Urinary bladder (tissue), 4 donors: ENCODE results near the gene STAU1. TPM values are rescaled to one million over a fixed set of nuclear protein-coding genes. Genes with fewer than 3 reads are reported as not detected.

Experiments
- DNase-seq: peaks from one replicate; pipeline ENCODE4 v3.0.0-alpha.2; 2015; ENCODE audit errors: extremely low spot score
- H3K27ac ChIP-seq: one replicate; pipeline ENCODE4 v1.5.1; 2013; ENCODE audit warnings: low read depth, mild to moderate bottlenecking, moderate library complexity
- H3K36me3 ChIP-seq: one replicate; pipeline ENCODE4 v1.6.1; 2013; ENCODE audit warnings: mild to moderate bottlenecking, moderate library complexity; ENCODE audit not compliant: insufficient read depth
- H3K4me1 ChIP-seq: one replicate; pipeline ENCODE4 v1.6.1; 2013; ENCODE audit warnings: mild to moderate bottlenecking, moderate library complexity; ENCODE audit not compliant: insufficient read depth
- H3K4me3 ChIP-seq: one replicate; pipeline ENCODE4 v1.5.1; 2013; ENCODE audit warnings: low read depth, low read length
- WGBS: extraction: QIAGEN DNeasy Blood & Tissue Kit; methylation state at CpG from one replicate; pipeline ENCODE4 v1.1.7; 2013; 5-methylcytosine and 5-hydroxymethylcytosine counted together
- polyA plus RNA-seq: library from polyadenylated mRNA; stranded (reverse); fragments of 200-250 nt; gene quantifications from one replicate; pipeline ENCODE4 v1.2.3, GENCODE V29; 2013
- total RNA-seq: library from RNA; depleted of rRNA; stranded (reverse); fragments of >200 nt; gene quantifications from one replicate; pipeline ENCODE4 v1.2.3, GENCODE V29; 2014
- donor health status: healthy with polysubstance abuse.
- donor health status: healthy.

Gene STAU1
- total and polyA plus RNA-seq, 2 donors = 46.4 to 61.0 TPM

DNA sequence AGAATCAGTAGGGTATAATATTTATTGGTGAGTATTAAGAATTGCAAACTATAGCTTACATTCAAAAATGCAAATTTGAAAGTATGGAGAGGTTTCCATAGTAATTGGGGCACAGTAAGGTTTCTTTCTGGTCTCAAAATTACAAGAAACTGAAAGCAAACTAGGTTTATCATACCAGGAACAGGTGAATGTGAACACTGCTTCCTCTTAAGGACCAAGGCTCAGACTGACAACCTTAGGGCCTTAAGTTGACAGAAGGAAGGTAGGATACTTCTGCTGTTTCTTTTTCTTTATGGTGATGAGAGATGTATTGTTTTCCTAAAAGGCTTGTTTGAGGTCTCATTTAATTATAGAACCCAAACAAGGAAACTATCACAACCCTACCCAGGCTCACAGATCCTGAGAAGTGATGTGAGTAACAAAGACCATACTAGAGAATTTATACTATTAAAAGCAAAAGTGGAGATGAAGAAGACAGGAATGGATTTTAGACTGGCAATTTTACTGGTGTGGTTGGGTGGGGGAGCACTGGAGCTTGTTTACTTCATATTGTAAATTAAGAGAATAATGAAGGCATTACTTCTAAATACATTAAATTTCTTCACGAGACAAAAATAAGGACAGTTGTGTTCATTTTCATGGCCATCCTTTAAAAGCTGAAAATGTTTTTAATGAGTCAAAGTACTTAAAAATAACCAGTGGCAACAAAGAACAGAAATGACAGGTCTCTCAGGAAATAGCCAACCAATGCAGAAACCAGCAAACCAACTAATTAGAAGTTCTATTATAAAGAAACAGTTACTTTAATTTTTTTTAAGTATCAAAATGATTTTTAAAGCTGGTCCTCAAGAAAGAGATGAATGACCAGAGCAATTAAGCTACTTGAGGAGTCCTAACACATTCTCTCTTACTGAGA, 21.3 kb downstream of the STAU1 start:
- 68% methylated on average over 1 of the region's 1 CpG for WGBS
- DNase-seq = no peak
- no peak overlapping the region for H3K27ac ChIP-seq

DNA sequence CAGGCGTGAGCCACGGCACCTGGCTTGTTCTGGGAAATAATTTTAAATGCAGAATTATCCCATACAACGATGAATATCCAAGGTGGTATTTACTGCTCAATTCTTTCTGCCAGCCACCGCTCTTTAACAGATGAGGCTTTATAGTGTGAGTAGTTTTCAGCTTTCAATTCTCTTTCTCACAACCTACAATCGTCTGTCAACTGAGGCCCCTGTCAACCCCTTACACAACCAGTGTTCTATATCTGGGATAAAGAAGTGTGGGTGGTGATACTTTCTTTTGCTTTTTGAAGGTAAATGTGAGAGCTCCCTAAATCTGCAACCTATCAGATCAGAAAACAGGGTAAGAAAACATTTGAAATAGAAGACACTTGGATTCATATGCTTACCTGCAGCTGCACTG, 22.5 kb downstream of the STAU1 start:
- H3K4me1 ChIP-seq = peaks cover 2% of the 10 kb centered on the region
- H3K27ac ChIP-seq = no peak overlapping the region
- H3K4me3 ChIP-seq = no peak overlapping the region
- 94% methylated on average over 5 of the region's 5 CpGs for WGBS
- no peak for DNase-seq
- no peaks in the 10 kb centered on the region for H3K36me3 ChIP-seq

More for the DNA sequence above, 21.3 kb downstream of the STAU1 start:
- Histone ChIP-seq H3K36me3 (no peaks in the 10 kb centered on the region), H3K4me3 (no peak overlapping the region), H3K4me1 (peaks cover 2% of the 10 kb centered on the region)

DNA sequence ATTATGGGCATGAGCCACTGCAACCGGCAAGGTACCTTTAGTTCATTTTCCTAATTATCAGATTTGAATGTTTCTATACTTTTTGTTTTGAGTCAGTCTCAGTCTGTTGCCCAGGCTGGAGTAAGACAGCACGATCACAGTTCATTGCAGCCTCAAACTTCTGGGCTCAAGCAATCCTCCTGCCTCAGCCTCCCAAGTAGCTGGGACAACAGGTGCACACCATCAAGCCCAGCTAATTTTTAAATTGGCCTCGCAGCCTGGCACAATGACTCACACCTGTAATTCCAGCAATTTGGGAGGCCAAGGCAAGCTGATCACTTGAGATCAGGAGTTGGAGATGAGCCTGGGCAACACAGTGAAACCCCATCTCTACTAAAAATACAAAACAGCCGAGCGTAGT, 24.4 kb downstream of the STAU1 start:
- H3K4me1 ChIP-seq = peaks cover 2% of the 10 kb centered on the region
- H3K36me3 ChIP-seq = no peaks in the 10 kb centered on the region
- no peak for DNase-seq
- 95% methylated on average over 5 of the region's 5 CpGs for WGBS
- no peak overlapping the region for H3K4me3 ChIP-seq
- H3K27ac ChIP-seq = no peak overlapping the region

DNA sequence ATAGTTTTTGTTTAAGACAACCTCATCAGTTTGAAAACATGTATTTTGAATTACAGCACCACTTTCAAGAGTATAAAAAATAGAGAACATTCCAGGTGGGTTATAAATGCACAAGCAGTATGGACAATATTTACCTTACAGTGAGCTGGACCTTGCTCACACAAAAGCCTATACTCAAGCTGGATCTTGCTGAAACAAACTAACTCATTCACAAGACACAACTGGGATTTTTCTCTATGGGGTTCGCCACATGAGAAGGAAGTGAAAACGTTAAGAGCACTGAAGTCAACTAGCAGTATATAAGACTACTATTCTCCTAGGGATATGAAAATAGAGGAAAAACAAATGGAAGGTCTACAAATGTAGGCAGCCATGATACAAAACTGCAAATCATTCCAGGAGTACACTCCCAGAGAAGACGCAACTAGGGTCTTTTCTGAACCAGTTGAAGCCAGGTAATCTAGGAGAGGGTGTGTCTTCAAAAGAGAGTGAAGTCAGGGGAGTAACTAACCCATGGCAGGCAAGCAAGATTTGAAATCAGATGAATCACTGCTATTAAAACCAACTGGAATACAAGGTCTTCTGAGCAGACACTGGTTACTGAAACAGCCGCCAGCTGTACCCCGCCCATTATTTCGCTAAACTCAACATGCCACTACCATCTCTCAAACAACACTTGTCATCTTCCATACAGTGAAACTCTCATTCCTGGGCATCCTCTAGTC, 26.5 kb downstream of the STAU1 start:
- peaks cover 2% of the 10 kb centered on the region for H3K4me1 ChIP-seq
- H3K27ac ChIP-seq = no peak overlapping the region
- no peaks in the 10 kb centered on the region for H3K36me3 ChIP-seq
- no peak for DNase-seq
- no peak overlapping the region for H3K4me3 ChIP-seq
- WGBS = 79% methylated on average over 6 of the region's 6 CpGs

DNA sequence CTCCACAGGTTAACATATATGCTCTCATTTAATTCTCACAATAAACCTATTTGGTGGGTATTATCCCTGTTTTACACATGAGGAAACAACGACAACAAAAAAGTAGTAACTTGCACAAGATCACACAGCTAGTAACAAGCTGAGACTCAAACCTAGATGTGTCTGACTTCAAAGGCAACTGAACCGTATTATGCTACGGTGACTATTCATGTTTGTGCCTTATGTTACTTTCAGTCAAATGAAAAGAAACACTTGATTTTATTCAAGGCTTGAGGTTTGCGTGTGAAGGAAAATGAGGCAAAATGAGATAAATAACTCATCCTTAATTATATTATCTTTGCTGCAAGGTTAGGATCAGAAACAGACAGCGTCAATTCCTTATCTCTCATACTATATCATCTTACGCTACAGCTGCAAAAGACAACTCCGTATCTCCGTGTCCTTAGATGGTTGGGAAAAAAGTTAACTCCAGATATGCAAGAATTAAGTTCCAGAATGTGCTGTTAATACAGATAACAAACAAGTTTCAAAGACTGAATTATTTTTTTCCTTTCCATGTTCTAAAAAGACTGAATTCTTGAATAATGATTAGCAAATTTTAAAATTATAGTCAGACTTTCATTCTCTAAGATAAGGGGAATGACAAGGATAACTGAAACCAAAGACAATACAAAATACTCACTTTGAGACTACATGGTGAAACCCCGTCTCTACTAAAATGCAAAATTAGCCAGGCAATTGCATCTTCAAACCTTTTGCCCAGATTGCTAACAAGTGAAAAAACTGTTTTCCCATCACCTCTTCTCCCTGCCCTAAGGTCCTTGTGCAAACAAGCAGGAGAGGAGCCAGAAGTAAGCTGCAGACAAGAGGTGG, 27.8 kb downstream of the STAU1 start:
- no peak for DNase-seq
- WGBS = 68% methylated on average over 9 of the region's 9 CpGs
- H3K27ac ChIP-seq = no peak overlapping the region
- H3K4me1 ChIP-seq = peaks cover 2% of the 10 kb centered on the region
- no peaks in the 10 kb centered on the region for H3K36me3 ChIP-seq
- no peak overlapping the region for H3K4me3 ChIP-seq

DNA sequence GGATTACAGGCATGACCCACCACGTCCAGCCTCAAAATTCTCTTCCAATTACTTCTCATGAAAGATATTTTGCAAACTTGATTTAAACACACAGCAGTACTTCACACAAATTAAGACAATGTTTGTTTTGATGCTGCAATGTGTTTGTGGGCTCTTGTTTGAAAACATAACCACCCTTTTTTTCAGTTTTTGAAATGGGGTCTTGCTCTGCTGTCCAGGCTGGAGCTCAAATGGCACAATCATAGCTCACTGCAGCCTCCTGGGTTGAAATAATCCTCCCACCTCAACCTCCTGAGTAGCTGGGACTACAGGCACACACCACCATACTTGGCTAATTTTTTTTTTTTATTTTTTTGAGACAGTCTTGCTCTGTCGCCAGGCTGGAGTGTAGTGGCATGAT, 31.0 kb downstream of the STAU1 start:
- no peak for DNase-seq
- 90% methylated on average over 2 of the region's 2 CpGs for WGBS
- Histone ChIP-seq H3K27ac (no peak overlapping the region), H3K4me1 (peaks cover 2% of the 10 kb centered on the region), H3K4me3 (no peak overlapping the region), H3K36me3 (no peaks in the 10 kb centered on the region)

DNA sequence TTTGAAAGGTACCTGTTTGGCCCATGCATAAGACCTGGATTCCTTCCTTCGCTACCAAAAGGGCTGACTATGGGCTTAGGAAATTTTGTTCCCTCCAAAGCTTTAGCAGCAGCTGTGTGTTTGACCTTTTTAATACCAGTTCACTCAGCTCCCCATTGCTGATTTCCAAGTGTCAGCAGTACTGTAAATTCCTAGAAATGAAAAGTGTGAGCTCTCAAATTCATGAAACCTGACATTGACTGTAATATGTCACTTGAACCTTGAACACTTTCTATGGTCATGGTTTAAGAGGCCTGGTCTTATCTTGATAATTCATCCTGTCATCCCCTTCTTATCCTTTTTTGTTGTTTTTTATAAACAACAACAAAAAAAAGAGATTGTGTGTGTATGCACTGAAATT, 31.7 kb downstream of the STAU1 start:
- 97% methylated on average over 1 of the region's 1 CpG for WGBS
- no peaks in the 10 kb centered on the region for H3K4me1 ChIP-seq
- no peak for DNase-seq
- no peaks in the 10 kb centered on the region for H3K36me3 ChIP-seq
- no peak overlapping the region for H3K27ac ChIP-seq
- no peak overlapping the region for H3K4me3 ChIP-seq

DNA sequence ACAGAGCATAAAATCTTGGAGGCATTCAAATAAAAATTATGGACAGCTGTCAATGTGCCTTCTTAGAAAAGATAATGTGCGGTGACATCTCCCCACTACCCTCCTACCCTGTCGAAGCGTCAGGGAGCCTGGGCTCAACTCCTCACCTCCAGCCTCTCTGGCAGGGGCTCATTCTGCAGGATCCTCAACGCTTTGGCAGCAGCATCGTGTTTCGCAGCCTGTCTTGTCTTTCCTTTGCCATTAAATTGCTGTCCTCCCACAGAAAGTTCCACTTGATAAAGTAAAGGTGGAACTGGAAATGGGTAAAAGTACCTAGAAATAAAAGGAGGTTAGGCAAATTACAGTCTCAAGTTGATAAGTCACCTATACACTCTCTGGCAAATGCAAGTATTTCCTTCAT, 36.7 kb downstream of the STAU1 start:
- Histone ChIP-seq H3K4me1 (no peaks in the 10 kb centered on the region), H3K4me3 (no peak overlapping the region), H3K36me3 (no peaks in the 10 kb centered on the region), H3K27ac (no peak overlapping the region)
- 78% methylated on average over 6 of the region's 6 CpGs for WGBS
- DNase-seq = no peak

DNA sequence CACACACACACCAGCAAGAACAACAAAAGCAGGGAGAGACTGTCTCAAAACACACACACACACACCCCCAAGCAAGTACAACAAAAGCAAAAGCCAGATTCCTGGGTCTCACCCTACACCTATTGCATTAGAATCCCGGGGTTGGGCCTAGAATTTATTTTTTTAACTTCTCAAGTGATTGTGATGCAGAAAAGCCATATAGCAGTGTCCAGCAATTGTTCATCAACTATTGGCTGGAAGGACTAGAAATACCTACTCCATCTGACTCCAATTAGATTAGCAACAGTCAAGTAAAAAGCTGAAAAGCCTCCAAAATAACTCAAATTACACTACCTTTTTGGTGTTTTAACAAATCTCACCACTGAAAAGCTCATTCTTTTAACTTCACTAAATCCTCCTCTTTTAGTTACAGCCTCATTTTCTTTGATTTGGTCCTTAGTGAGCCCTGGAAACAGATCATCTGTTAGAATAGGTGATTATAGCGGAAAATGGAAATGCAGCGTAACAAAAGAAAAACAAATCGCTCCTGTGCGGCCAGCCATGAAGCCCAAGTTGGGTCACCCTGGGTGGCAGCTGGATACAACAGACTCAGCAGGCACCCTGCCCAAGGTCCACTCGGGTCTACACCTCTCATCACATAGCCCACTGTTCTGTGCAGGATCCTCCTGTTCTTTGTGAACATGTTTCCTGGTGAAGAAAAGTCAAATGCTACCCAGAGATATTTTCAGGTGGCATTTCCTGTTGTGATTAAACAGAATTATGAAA, 38.7 kb downstream of the STAU1 start:
- DNase-seq = no peak
- Histone ChIP-seq H3K4me3 (no peak overlapping the region), H3K27ac (no peak overlapping the region), H3K36me3 (peaks cover 2% of the 10 kb centered on the region), H3K4me1 (no peaks in the 10 kb centered on the region)
- WGBS = 91% methylated on average over 6 of the region's 6 CpGs

DNA sequence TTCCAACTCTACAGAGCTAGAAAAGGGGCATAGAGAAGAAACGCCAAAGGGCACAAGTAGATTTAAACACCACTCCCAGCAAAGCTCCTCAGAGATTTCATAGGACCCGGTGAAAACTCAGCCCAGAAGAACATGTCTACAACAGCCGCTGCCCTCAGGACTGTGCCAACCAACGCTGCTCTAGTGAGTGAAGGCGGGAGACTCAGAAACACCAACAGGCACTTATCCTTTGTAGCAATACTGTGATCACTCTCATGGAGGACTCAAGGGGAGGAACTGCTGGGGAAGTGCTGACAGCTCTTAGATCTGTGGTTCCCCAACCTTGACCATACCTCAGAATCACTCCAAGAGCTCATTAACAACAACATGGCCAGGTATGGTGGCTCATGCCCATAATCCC, 39.5 kb downstream of the STAU1 start:
- Histone ChIP-seq H3K4me3 (no peak overlapping the region), H3K36me3 (peaks cover 4% of the 10 kb centered on the region), H3K27ac (no peak overlapping the region), H3K4me1 (no peaks in the 10 kb centered on the region)
- WGBS = 92% methylated on average over 5 of the region's 5 CpGs
- DNase-seq = no peak

DNA sequence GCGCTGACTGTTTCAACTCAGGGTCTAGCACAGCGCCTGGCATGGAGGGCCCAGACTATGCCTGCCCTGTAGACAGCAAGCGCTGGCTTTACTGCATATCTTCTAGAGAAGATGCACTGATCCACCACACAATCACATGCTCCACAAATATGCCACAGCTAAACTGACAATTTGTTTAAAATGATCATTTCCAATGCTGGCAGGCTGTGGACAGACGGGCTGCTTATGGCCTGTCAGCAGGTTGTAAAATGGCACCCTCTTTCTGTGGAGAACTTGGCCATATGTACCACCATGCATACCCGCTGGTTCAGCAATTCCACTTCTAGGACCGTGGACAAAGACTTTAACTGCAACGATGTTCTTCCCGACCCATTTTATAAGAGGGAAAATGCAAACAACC, 40.8 kb downstream of the STAU1 start:
- DNase-seq = no peak
- H3K4me3 ChIP-seq = no peak overlapping the region
- WGBS = 91% methylated on average over 8 of the region's 8 CpGs
- H3K27ac ChIP-seq = no peak overlapping the region
- H3K4me1 ChIP-seq = no peaks in the 10 kb centered on the region
- peaks cover 4% of the 10 kb centered on the region for H3K36me3 ChIP-seq

DNA sequence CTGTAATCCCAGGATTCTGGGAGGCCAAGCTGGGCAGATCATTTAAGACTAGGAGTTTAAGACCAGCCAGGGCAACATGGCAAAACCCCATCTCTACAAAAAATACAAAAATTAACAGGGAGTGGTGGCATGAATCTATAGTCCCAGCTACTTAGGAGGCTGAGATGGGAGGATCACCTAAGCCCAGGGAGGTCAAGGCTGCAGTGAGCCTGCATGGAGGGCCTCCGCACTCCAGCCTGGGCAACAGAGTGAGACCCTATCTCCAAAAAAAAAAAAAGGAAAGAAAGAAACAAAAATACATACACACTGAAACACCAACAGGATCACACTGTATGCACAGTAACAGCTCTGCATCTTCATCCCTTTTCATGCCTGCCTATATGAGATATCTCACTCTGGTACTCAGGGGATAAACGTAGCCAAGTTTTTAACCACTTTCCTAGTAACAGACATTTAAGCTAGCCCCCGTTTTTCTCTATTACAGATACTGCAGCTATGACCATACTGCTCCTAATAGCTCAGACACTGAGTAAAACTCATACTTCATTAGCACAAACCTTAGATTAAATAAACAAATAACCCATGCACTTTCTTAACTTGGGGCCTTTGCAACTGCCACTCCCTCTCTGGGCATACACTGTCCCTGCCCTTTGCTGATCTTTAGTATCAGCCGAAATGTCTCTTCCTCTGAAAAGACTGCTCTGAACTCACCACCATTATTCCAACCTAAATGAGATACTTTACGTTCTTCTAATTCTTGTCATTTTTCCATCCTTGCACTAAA, 41.5 kb downstream of the STAU1 start:
- Histone ChIP-seq H3K27ac (no peak overlapping the region), H3K36me3 (peaks cover 4% of the 10 kb centered on the region), H3K4me1 (no peaks in the 10 kb centered on the region), H3K4me3 (no peak overlapping the region)
- WGBS = 80% methylated on average over 5 of the region's 5 CpGs
- DNase-seq = no peak
